ENCODE data around the gene IRAK1.
A peak's percentile ranks its signal among the peaks of the same experiment; 100 is the strongest.

Gene IRAK1

DNA sequence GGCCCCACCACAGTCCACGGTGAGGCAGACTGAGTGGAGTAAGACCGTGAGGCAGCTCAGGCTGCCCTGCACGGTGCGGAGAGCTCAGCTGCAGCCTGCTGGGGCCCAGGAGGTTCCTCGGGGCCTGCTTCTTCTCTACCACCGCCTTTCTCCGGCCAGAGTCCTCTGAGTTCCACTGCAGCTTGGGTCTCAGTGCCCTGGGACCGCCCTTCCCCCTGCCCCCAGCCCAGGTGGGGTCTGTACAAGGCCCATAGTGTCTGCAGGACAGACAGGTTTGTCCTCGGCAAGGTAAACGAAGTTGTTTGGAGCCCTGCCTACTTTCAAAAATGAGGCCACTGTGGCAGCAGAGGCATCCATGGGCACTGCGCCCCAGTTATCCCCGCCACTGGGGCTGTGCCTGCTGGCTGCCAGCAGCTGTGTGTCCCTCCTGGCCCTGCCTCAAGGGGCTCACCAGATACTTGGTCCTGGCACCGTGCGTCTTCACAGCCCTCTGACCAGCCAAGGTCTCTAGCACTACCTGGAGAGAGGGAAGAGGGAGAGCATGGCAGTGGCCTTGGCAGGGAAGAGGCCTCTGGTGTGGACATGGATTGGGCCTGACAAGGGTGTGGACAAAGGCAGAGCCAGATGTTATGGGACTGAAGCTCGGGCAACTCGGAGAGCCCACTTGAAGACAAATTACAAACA lies 4.0 kb downstream of the IRAK1 start:
- Histone ChIP-seq H3K27ac (peak overlapping the region in 3 of 11 experiments; percentile 7 to 35 (median 34); a peak in 3 of 22 replicates), H3K36me3 (peaks cover 52 to 75% (median 66%) of the 10 kb centered on the region in 11 experiments), H3K4me1 (peaks cover 55 to 78% (median 75%) of the 10 kb centered on the region in 10 experiments), H3K27me3 (peaks cover 58 to 92% (median 84%) of the 10 kb centered on the region in 11 experiments), H4K20me1 (peaks cover 22 to 86% (median 81%) of the 10 kb centered on the region in 11 experiments; a peak in 21 of 22 replicates), H3K4me2 (peak overlapping the region; percentile 78 to 95 (median 93); a peak in 21 of 22 replicates), H3K9ac (peak overlapping the region in 10 of 11 experiments; percentile 52 to 99 (median 94); a peak in 16 of 22 replicates), H3K4me3 (peak overlapping the region in 1 of 10 experiments; percentile 74; a peak in 1 of 20 replicates), H3K9me3 (replicated peaks in 1 of 11) (0 out of 22 replicates have a peak, but pooled peaks cover 0 to 9% (median 0%) of the 10 kb centered on the region in 11 experiments)
- no peak for TF ChIP-seq Cebpa-rat (IDR thresholded peaks at IDR 0.05)

- Histone ChIP-seq H3K36me3 (peaks cover 52 to 80% (median 70%) of the 10 kb centered on the region in 11 experiments), H3K27me3 (peaks cover 63 to 94% (median 87%) of the 10 kb centered on the region in 11 experiments), H3K4me3 (no peak overlapping the region; a peak in 1 of 20 replicates), H3K27ac (0 out of 22 replicates have a peak overlapping the region, but pooled peaks of 1 of the 11 experiments have one; percentile 4), H3K9me3 (replicated peaks in 1 of 11) (0 out of 22 replicates have a peak, but pooled peaks cover 0 to 9% (median 0%) of the 10 kb centered on the region in 11 experiments), H4K20me1 (peaks cover 22 to 93% (median 86%) of the 10 kb centered on the region in 11 experiments; a peak in 21 of 22 replicates), H3K9ac (peak overlapping the region in 5 of 11 experiments; percentile 17 to 95 (median 94); a peak in 7 of 22 replicates), H3K4me1 (peaks cover 51 to 85% (median 80%) of the 10 kb centered on the region in 10 experiments), H3K4me2 (peak overlapping the region; percentile 50 to 95 (median 92); a peak in 19 of 22 replicates)
- no peak for TF ChIP-seq Cebpa-rat (IDR thresholded peaks at IDR 0.05)
Observed at GRCh38 chrX:154014429-154015380, 5.0 kb downstream of the IRAK1 start.

DNA sequence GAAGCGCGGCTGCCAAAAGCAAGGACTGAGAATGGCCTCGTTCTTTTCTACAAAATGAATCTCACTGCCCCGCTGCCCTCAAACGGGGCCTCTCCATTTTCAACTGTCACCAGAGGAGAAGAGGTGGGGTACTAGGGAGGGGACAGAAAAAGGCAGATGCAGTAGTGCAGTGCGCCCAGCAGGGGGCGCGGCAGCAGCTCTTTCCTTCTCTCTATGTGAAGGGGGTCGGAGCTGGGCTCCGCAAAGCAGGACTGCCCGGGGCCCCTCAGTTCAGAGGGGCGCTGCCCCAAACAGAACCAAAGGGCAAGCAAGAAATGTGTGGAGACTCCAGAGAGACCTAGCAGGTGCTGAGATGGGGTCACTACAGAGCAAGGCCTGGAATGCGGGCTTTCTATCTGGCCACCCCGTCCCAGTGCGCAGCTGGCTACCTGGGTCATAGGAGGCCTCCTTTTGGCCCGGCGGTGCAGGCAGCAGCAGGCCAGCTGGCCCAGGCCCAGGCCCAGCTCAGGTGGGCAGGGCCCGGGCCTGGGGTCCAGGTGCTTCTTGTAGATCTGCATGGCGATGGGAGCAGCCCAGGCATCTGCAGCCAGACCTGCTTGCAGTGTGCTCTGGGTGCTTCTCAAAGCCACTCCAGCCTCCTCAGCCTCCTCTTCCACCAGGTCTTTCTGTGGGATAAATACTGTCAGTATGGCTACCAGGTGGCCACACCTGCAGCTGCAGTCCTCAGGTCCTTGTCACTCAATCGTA lies 5.9 kb downstream of the IRAK1 start:
- peaks cover 71 to 100% (median 94%) of the 10 kb centered on the region in 11 experiments for H3K27me3 ChIP-seq

DNA sequence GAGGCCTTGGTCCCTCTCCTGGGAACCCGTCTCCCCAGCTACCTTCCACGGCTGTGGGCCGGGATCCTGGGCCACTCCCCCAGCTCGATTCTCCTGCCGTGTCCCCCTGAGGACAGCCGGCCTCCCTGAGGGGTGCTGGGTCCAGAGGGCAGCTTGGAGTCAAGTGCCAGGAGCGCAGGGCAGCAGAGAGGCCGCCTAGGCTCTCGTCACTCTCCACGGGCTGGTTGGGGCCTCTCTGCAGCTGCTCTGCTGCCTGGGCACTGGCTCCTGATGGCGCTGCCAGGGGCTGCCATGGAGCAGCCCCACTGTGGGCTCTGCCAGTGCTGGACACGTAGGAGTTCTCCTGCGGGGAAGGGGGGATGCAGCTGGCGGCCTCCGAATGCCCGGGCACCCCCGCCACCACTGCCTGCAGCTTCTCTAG lies 6.7 kb downstream of the IRAK1 start:
- H3K27me3 ChIP-seq = peaks cover 79 to 100% (median 94%) of the 10 kb centered on the region in 11 experiments
- H3K9me3 ChIP-seq (replicated peaks in 1 of 11) = no peaks in the 10 kb centered on the region
- peaks cover 49 to 77% (median 66%) of the 10 kb centered on the region in 11 experiments for H3K36me3 ChIP-seq
- H3K4me3 ChIP-seq = peak overlapping the region in 2 of 10 experiments; percentile 9 to 11; a peak in 1 of 20 replicates
- H3K9ac ChIP-seq = peak overlapping the region in 10 of 11 experiments; percentile 25 to 72 (median 55); a peak in 17 of 22 replicates
- H3K4me2 ChIP-seq = peak overlapping the region; percentile 53 to 83 (median 73)
- H3K4me1 ChIP-seq = peaks cover 64 to 100% (median 93%) of the 10 kb centered on the region in 10 experiments
- peak overlapping the region in 9 of 11 experiments; percentile 27 to 68 (median 57); a peak in 16 of 22 replicates for H3K27ac ChIP-seq
- TF ChIP-seq Cebpa-rat (IDR thresholded peaks at IDR 0.05) = no peak
- peaks cover 22 to 98% (median 77%) of the 10 kb centered on the region in 11 experiments; a peak in 21 of 22 replicates for H4K20me1 ChIP-seq

More for the DNA sequence above, 5.9 kb downstream of the IRAK1 start:
- Histone ChIP-seq H3K4me3 (peak overlapping the region in 1 of 10 experiments; percentile 11; a peak in 1 of 20 replicates), H3K27ac (peak overlapping the region in 6 of 11 experiments; percentile 38 to 68 (median 60); a peak in 10 of 22 replicates), H3K9ac (peak overlapping the region in 7 of 11 experiments; percentile 47 to 72 (median 63); a peak in 11 of 22 replicates), H3K4me1 (peaks cover 59 to 94% (median 89%) of the 10 kb centered on the region in 10 experiments), H3K36me3 (peaks cover 52 to 80% (median 70%) of the 10 kb centered on the region in 11 experiments), H3K4me2 (peak overlapping the region; percentile 53 to 83 (median 73)), H3K9me3 (replicated peaks in 1 of 11) (0 out of 22 replicates have a peak, but pooled peaks cover 0 to 2% (median 0%) of the 10 kb centered on the region in 11 experiments), H4K20me1 (peaks cover 22 to 98% (median 85%) of the 10 kb centered on the region in 11 experiments; a peak in 21 of 22 replicates)
- TF ChIP-seq Cebpa-rat (IDR thresholded peaks at IDR 0.05) = no peak

GRCh38 chrX:154012336-154012991 lies 7.2 kb downstream of the IRAK1 start:
- Histone ChIP-seq H3K9me3 (replicated peaks in 1 of 11) (no peaks in the 10 kb centered on the region), H3K27me3 (peaks cover 84 to 100% (median 97%) of the 10 kb centered on the region in 11 experiments), H4K20me1 (peaks cover 22 to 96% (median 76%) of the 10 kb centered on the region in 11 experiments; a peak in 21 of 22 replicates), H3K4me1 (peaks cover 64 to 99% (median 92%) of the 10 kb centered on the region in 10 experiments), H3K4me3 (peak overlapping the region in 1 of 10 experiments; percentile 11; a peak in 1 of 20 replicates), H3K9ac (peak overlapping the region in 10 of 11 experiments; percentile 25 to 72 (median 55); a peak in 17 of 22 replicates), H3K27ac (peak overlapping the region in 9 of 11 experiments; percentile 27 to 68 (median 57); a peak in 16 of 22 replicates), H3K4me2 (peak overlapping the region; percentile 53 to 83 (median 73)), H3K36me3 (peaks cover 44 to 71% (median 64%) of the 10 kb centered on the region in 11 experiments)
- no peak for TF ChIP-seq Cebpa-rat (IDR thresholded peaks at IDR 0.05)

DNA sequence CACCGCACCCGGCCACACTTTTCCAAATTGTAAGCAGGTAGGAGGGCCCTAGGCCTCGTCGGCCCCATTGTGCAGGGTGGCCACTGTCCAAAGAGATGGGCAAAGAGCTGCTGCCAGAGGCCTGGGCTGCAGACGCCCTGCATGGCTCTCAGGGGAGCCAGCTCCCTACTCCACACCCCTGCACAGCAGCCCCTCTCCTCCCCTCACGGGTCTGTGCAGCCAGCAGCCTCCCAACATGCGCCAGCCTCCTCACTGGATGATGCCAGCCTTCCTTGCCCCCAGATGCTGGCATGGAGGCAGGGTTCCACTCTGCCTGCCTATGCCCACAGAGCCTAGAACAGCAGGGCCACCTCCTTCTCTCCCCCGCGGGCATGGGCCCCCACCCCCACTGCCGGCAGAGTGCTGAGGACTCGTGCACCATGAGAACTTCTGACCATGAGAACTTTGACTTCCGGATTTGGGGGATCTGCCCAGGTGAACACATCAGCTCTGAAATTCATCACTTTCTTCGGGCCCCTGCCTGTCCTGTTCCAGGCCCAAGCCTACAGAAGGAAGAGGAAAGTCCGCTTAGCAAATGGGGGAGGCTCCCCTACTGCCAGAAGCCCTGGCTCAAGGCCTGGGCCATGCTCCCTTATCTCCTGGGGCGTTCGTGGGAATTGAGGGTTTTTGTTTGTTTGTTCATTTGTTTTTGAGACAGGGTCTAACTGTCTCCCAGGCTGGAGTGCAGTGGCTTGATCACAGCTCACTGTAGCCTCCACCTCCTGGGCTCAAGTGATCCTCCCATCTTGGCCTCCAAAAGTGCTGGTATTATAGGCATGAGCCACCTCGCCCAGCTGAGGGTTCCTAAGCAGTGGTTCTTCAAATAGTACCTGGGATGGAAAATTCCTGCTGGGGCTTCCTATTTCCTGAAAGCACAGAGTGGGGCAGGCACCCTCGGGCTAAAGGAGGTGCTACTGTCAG lies 8.0 kb downstream of the IRAK1 start:
- peaks cover 37 to 63% (median 56%) of the 10 kb centered on the region in 11 experiments for H3K36me3 ChIP-seq

More for the DNA sequence above, 8.0 kb downstream of the IRAK1 start:
- H4K20me1 ChIP-seq = peaks cover 16 to 96% (median 68%) of the 10 kb centered on the region in 11 experiments; a peak in 21 of 22 replicates
- H3K27me3 ChIP-seq = peaks cover 91 to 100% (median 99%) of the 10 kb centered on the region in 11 experiments
- H3K27ac ChIP-seq = peak overlapping the region in 6 of 11 experiments; percentile 38 to 68 (median 62); a peak in 6 of 22 replicates
- H3K4me3 ChIP-seq = no peak overlapping the region
- H3K9ac ChIP-seq = peak overlapping the region in 6 of 11 experiments; percentile 14 to 72 (median 56); a peak in 9 of 22 replicates
- peaks cover 64 to 99% (median 92%) of the 10 kb centered on the region in 10 experiments for H3K4me1 ChIP-seq
- H3K4me2 ChIP-seq = peak overlapping the region in 8 of 11 experiments; percentile 18 to 83 (median 73); a peak in 6 of 22 replicates
- TF ChIP-seq Cebpa-rat (IDR thresholded peaks at IDR 0.05) = no peak
- H3K9me3 ChIP-seq (replicated peaks in 1 of 11) = no peaks in the 10 kb centered on the region
